Gastrocnemius medialis (tissue), 4 donors: Measurements from ENCODE around the gene EPB41L4A. TPM values are rescaled to one million over a fixed set of nuclear protein-coding genes. Genes with fewer than 3 reads are reported as not detected.
A peak's percentile ranks its signal among the peaks of the same experiment; 100 is the strongest.

Experiments
- ATAC-seq, 2 donors: fragments of 150-250 bp; one replicate each; pipeline ENCODE4 v1.9.1; 2016
- DNase-seq, 2 donors: peaks; one replicate each; pipeline ENCODE4 v3.0.0-alpha.2; 2019
- H3K27ac ChIP-seq, 4 donors: fragments of 200-600 bp; sonication (generic); 1 replicate in 1 of 4; 2 replicates in 3 of 4; pipeline ENCODE4 v1.5.1; 2016 to 2018; ENCODE audit warnings: mild to moderate bottlenecking in 2 of 4, moderate library complexity in 1 of 4
- H3K27me3 ChIP-seq, 3 donors: fragments of 200-600 bp; sonication (generic) in 2 of 3; 1 replicate in 1 of 3; 2 replicates in 2 of 3; pipeline versions ENCODE4 v1.5.1 to v1.6.0; 2016 to 2019; ENCODE audit warnings: mild to moderate bottlenecking in 1 of 3, moderate library complexity in 1 of 3
- H3K36me3 ChIP-seq, 2 donors: fragments of 200-600 bp; sonication (generic) in 1 of 2; one replicate each; pipeline ENCODE4 v1.5.1; 2017 to 2018
- H3K4me1 ChIP-seq, 2 donors: fragments of 200-600 bp; sonication (generic) in 1 of 2; one replicate each; pipeline ENCODE4 v1.5.1; 2016 to 2017; ENCODE audit warnings: mild to moderate bottlenecking in 2 of 2
- H3K4me3 ChIP-seq, 4 donors: fragments of 200-600 bp; sonication (generic) in 3 of 4; 1 replicate in 1 of 4; 2 replicates in 3 of 4; pipeline ENCODE4 v1.5.1; 2016 to 2019; ENCODE audit warnings: mild to moderate bottlenecking in 2 of 4
- H3K9me3 ChIP-seq, 3 donors: fragments of 200-600 bp; sonication (generic) in 2 of 3; 1 replicate in 1 of 3; 2 replicates in 2 of 3; pipeline ENCODE4 v1.5.1; 2016 to 2019
- POLR2A ChIP-seq, 2 donors: fragments of 450-650 bp; IDR thresholded peaks; one replicate each; pipeline ENCODE4 v1.6.1; 2017; ENCODE audit warnings: antibody characterized with exemption in 2 of 2, mild to moderate bottlenecking in 2 of 2, moderate library complexity in 2 of 2
- in situ Hi-C, 4 donors: fragments of 200-750 bp; cut with MboI; loops; one replicate each; pipeline versions ENCODE4 v1.15.0 to v1.8.0; 2017; ENCODE audit warnings: low sequenced_read_pairs in 4 of 4
- intact Hi-C: fragments of 100-400 bp; cut with DNase I; formaldehyde crosslinking; loops from one replicate; pipeline ENCODE4 v1.15.1; 2023; ENCODE audit warnings: low total_unique reads
- total RNA-seq, 4 donors: library from RNA; depleted of rRNA; stranded (reverse); fragments of >200 nt; gene quantifications; one replicate each; pipeline versions ENCODE4 v1.1.0 to v1.2.3, GENCODE V29; 2016
- TF ChIP-seq, protein P1 (sequence below), 5 experiments: fragments of 450-650 bp in 3 of 5; fragments of 200-600 bp in 2 of 5; sonication (generic) in 2 of 5; IDR thresholded peaks in 4 of 5; conservative IDR thresholded peaks in 1 of 5; 1 replicate in 4 of 5; 2 replicates in 1 of 5; pipeline ENCODE4 v1.5.1; 2016 to 2019; ENCODE audit warnings: antibody characterized with exemption in 5 of 5, mild to moderate bottlenecking in 3 of 5, moderate library complexity in 3 of 5

The EPB41L4A gene
- total RNA-seq, 4 donors from 2014 or later: 1.8 to 10.6 (median 3.8) TPM

DNA sequence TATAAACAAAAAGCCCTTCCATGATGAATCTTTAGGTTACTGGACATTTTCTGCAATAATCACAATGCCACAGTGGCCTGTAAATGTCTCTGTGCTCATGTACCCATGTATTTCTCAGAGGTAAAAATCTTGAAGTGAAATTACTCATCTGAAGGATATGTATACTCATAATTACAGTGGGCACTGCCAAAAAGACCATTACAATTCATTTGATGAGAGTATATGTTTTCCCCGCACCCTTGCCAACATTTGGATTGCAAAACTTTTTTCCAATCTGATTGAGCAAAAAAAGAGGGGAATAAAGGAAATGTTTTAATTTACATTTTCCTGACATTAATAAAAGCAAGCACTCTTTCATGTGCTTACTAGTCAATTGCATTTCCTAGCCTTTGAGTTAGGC is 110.5 kb downstream of the EPB41L4A start:
- no peak overlapping the region for H3K27ac ChIP-seq
- DNase-seq: no peak
- intact Hi-C loops (no loop called here), in situ Hi-C loops (no loop called here)
- no peak overlapping the region for H3K4me3 ChIP-seq
- H3K27me3 ChIP-seq: no peaks in the 10 kb centered on the region
- H3K4me1 ChIP-seq: peaks cover 12 to 15% of the 10 kb centered on the region in 2 donors
- no peak for ATAC-seq
- H3K36me3 ChIP-seq: no peaks in the 10 kb centered on the region
- H3K9me3 ChIP-seq: no peaks in the 10 kb centered on the region
- TF ChIP-seq, protein P1, sequence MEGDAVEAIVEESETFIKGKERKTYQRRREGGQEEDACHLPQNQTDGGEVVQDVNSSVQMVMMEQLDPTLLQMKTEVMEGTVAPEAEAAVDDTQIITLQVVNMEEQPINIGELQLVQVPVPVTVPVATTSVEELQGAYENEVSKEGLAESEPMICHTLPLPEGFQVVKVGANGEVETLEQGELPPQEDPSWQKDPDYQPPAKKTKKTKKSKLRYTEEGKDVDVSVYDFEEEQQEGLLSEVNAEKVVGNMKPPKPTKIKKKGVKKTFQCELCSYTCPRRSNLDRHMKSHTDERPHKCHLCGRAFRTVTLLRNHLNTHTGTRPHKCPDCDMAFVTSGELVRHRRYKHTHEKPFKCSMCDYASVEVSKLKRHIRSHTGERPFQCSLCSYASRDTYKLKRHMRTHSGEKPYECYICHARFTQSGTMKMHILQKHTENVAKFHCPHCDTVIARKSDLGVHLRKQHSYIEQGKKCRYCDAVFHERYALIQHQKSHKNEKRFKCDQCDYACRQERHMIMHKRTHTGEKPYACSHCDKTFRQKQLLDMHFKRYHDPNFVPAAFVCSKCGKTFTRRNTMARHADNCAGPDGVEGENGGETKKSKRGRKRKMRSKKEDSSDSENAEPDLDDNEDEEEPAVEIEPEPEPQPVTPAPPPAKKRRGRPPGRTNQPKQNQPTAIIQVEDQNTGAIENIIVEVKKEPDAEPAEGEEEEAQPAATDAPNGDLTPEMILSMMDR (IDR thresholded peaks at IDR 0.05 in 4 of 5, conservative IDR thresholded peaks at IDR 0.05 in 1 of 5): no peak
- TF ChIP-seq POLR2A (IDR thresholded peaks at IDR 0.05): no peak

DNA sequence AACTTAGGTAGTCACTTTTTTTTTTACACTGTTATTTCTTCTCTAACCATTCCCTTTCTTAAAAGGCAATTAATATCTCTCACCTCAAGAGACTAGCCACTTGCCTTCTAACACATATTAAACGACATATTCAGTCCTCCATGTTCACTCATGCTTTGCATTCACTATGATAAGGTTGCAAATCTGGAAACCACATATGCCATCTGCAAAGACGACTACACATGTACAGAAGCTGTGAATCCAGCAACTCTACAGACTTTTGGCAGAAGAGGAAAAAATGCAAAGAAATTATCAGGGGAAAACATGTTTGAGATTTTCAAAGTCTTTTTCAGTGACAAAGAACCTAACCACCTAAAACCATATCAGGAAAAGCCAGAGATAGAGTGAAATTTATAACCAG is 112.1 kb downstream of the EPB41L4A start:
- Histone ChIP-seq H3K27me3 (no peaks in the 10 kb centered on the region), H3K36me3 (no peaks in the 10 kb centered on the region), H3K4me3 (no peak overlapping the region), H3K9me3 (no peaks in the 10 kb centered on the region), H3K27ac (no peak overlapping the region), H3K4me1 (peaks cover 12 to 15% of the 10 kb centered on the region in 2 donors)
- ATAC-seq (no peak), DNase-seq (no peak)
- in situ Hi-C loops (no loop called here), intact Hi-C loops (no loop called here)
- no peak for TF ChIP-seq POLR2A (IDR thresholded peaks at IDR 0.05)
- TF ChIP-seq, protein P1 (IDR thresholded peaks at IDR 0.05 in 4 of 5, conservative IDR thresholded peaks at IDR 0.05 in 1 of 5): no peak

DNA sequence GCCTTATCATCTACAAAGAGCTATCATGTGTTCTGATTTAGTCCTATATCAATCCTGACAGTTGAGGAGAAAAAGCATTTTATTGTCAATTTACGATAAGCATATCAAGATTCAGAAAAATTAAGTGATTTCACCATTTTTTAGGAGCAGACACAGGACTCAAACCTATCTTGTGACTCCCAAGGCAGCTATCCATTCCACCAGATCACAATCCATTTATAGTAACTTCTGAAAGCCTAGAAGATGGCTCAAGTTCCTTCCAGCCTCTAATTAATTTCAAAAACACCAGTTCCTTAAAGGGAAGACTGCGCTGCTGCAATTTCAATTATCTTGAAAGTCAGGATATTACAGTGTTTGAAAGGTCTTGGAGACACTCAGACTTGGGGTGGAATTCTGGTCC is 114.3 kb downstream of the EPB41L4A start:
- in situ Hi-C loops: no loop called here
- peak; percentile 55 to 68 for ATAC-seq
- TF ChIP-seq, protein P1 (IDR thresholded peaks at IDR 0.05 in 4 of 5, conservative IDR thresholded peaks at IDR 0.05 in 1 of 5): no peak
- TF ChIP-seq POLR2A (IDR thresholded peaks at IDR 0.05): no peak
- no peak for DNase-seq
- Histone ChIP-seq H3K27ac (no peak overlapping the region), H3K9me3 (no peaks in the 10 kb centered on the region), H3K27me3 (no peaks in the 10 kb centered on the region), H3K36me3 (no peaks in the 10 kb centered on the region), H3K4me3 (no peak overlapping the region), H3K4me1 (peaks cover 12 to 15% of the 10 kb centered on the region in 2 donors)
- intact Hi-C loops: no loop called here

DNA sequence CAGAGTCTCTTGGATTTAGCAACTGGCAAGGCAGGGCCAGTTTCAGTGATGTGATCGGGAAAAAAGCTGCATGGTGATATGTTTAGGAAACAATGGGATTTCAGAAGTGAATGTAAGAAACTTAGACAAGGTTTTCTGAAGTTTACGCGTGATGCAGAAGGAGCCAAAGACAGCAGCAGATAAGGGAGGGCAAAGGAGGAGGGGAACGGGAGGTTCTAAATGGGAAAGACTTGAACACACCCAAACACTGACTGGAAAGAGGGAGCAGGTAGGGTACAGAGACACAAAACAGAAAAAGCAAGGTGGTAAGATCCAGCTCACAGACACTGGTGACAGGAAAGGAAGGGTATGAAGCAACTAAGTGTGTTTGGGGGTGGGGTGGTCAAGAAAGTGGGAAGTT is 115.4 kb downstream of the EPB41L4A start:
- no peaks in the 10 kb centered on the region for H3K36me3 ChIP-seq
- intact Hi-C loops (no loop called here), in situ Hi-C loops (no loop called here)
- H3K9me3 ChIP-seq: no peaks in the 10 kb centered on the region
- ATAC-seq: no peak
- DNase-seq: no peak
- TF ChIP-seq POLR2A (IDR thresholded peaks at IDR 0.05): no peak
- TF ChIP-seq, protein P1 (IDR thresholded peaks at IDR 0.05 in 4 of 5, conservative IDR thresholded peaks at IDR 0.05 in 1 of 5): no peak
- no peak overlapping the region for H3K27ac ChIP-seq
- no peaks in the 10 kb centered on the region for H3K27me3 ChIP-seq
- no peak overlapping the region for H3K4me3 ChIP-seq
- H3K4me1 ChIP-seq: peaks cover 12 to 15% of the 10 kb centered on the region in 2 donors

DNA sequence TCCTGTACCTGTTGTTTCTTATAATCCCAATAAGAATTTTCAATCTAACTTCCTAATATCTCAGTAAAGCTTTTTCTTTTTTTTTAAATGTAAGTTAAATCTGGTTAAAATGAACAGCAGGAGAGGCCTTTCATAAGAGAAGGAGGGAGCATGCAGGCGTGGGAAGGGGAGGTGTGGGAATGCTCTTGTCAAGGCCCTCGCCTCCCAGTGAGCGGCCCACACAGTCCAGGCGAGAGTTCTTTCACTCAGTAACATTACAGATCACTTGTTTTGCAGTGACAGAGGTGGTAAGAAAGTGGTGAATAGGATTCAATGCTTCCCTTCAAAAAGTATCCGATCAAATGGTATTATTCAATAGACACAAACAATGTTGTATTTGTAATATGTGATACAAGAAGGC is 125.0 kb downstream of the EPB41L4A start:
- no peaks in the 10 kb centered on the region for H3K27me3 ChIP-seq
- H3K27ac ChIP-seq: no peak overlapping the region
- ATAC-seq: no peak

More for the DNA sequence above, 125.0 kb downstream of the EPB41L4A start:
- TF ChIP-seq, protein P1 (IDR thresholded peaks at IDR 0.05 in 4 of 5, conservative IDR thresholded peaks at IDR 0.05 in 1 of 5): no peak
- DNase-seq: no peak
- peaks cover 0 to 3% of the 10 kb centered on the region in 2 donors for H3K4me1 ChIP-seq
- in situ Hi-C loops: no loop called here
- intact Hi-C loops: no loop called here
- no peaks in the 10 kb centered on the region for H3K9me3 ChIP-seq
- no peak overlapping the region for H3K4me3 ChIP-seq
- no peaks in the 10 kb centered on the region for H3K36me3 ChIP-seq
